Glutamatergic neuron (in vitro differentiated cells): ENCODE results near the gene PRDM16. TPM values are rescaled to one million over a fixed set of nuclear protein-coding genes. Genes with fewer than 3 reads are reported as not detected.

Source experiments
- DNase-seq: peaks from one replicate; pipeline ENCODE4 v3.0.0; 2022
- H3K27ac Mint-ChIP-seq: one replicate; pipeline ENCODE4 v1.8.0; 2020; ENCODE audit warnings: mild to moderate bottlenecking, mixed read lengths, inconsistent platforms; ENCODE audit not compliant: unreplicated experiment
- H3K27me3 Mint-ChIP-seq: one replicate; pipeline ENCODE4 v1.8.0; 2020; ENCODE audit warnings: mild to moderate bottlenecking, moderate library complexity, mixed read lengths, inconsistent platforms; ENCODE audit not compliant: unreplicated experiment
- H3K36me3 Mint-ChIP-seq: one replicate; pipeline ENCODE4 v1.8.0; 2020; ENCODE audit warnings: mild to moderate bottlenecking, mixed read lengths, inconsistent platforms; ENCODE audit not compliant: unreplicated experiment
- H3K4me1 Mint-ChIP-seq: one replicate; pipeline ENCODE4 v1.8.0; 2020; ENCODE audit warnings: mild to moderate bottlenecking, low read depth, mixed read lengths, inconsistent platforms; ENCODE audit not compliant: unreplicated experiment
- H3K4me3 Mint-ChIP-seq: one replicate; pipeline ENCODE4 v1.8.0; 2020; ENCODE audit warnings: mild to moderate bottlenecking, mixed read lengths, inconsistent platforms; ENCODE audit not compliant: unreplicated experiment
- H3K9me3 Mint-ChIP-seq: one replicate; pipeline ENCODE4 v1.8.0; 2020; ENCODE audit warnings: mild to moderate bottlenecking, moderate library complexity, mixed read lengths, inconsistent platforms; ENCODE audit not compliant: unreplicated experiment
- CTCF ChIP-seq: fragments of 200-600 bp; sonication (generic); IDR thresholded peaks from one replicate; pipeline ENCODE4 v1.5.0; 2021; ENCODE audit not compliant: partially characterized antibody, unreplicated experiment
- total RNA-seq: library from RNA; stranded (reverse); fragmentation: NEBNext Ultra II Directional; extraction: Animal tissue kit (Norgen Biotek cat#: 25700); gene quantifications from one replicate; pipeline ENCODE4 v1.2.1, GENCODE V29; 2021; ENCODE audit not compliant: unreplicated experiment

The PRDM16 gene
- total RNA-seq, 1 donor from 2014 or later = 0.07 TPM

GRCh38 chr1:3404301-3404700 lies 335.3 kb downstream of the PRDM16 start:
- H3K4me1 Mint-ChIP-seq = peaks cover 4% of the 10 kb centered on the region
- no peak overlapping the region for H3K27ac Mint-ChIP-seq
- H3K27me3 Mint-ChIP-seq = peaks cover 6% of the 10 kb centered on the region
- no peak for DNase-seq
- TF ChIP-seq CTCF = no peak
- H3K9me3 Mint-ChIP-seq = peaks cover 4% of the 10 kb centered on the region
- H3K36me3 Mint-ChIP-seq = no peaks in the 10 kb centered on the region
- no peak overlapping the region for H3K4me3 Mint-ChIP-seq

- DNase-seq = no peak
- no peak for TF ChIP-seq CTCF
- H3K27ac Mint-ChIP-seq = no peak overlapping the region
- H3K36me3 Mint-ChIP-seq = no peaks in the 10 kb centered on the region
- peaks cover 4% of the 10 kb centered on the region for H3K27me3 Mint-ChIP-seq
- peaks cover 4% of the 10 kb centered on the region for H3K4me1 Mint-ChIP-seq
- peaks cover 4% of the 10 kb centered on the region for H3K9me3 Mint-ChIP-seq
- no peak overlapping the region for H3K4me3 Mint-ChIP-seq
Observed at GRCh38 chr1:3404801-3405200, 335.8 kb downstream of the PRDM16 start.

GRCh38 chr1:3405491-3405890 lies 336.5 kb downstream of the PRDM16 start:
- Mint-ChIP-seq H3K4me1 (peaks cover 4% of the 10 kb centered on the region), H3K9me3 (peaks cover 4% of the 10 kb centered on the region), H3K27ac (no peak overlapping the region), H3K27me3 (peaks cover 4% of the 10 kb centered on the region), H3K36me3 (no peaks in the 10 kb centered on the region), H3K4me3 (no peak overlapping the region)
- DNase-seq = no peak
- TF ChIP-seq CTCF = no peak

- Mint-ChIP-seq H3K27ac (no peak overlapping the region), H3K36me3 (no peaks in the 10 kb centered on the region), H3K4me3 (no peak overlapping the region), H3K27me3 (peaks cover 3% of the 10 kb centered on the region), H3K9me3 (peaks cover 3% of the 10 kb centered on the region), H3K4me1 (peaks cover 9% of the 10 kb centered on the region)
- no peak for DNase-seq
- TF ChIP-seq CTCF = no peak
Observed at GRCh38 chr1:3405974-3406867, 337.2 kb downstream of the PRDM16 start.

- no peak overlapping the region for H3K4me3 Mint-ChIP-seq
- no peaks in the 10 kb centered on the region for H3K36me3 Mint-ChIP-seq
- H3K27ac Mint-ChIP-seq = no peak overlapping the region
- no peaks in the 10 kb centered on the region for H3K27me3 Mint-ChIP-seq
- DNase-seq = no peak
- TF ChIP-seq CTCF = no peak
- H3K9me3 Mint-ChIP-seq = no peaks in the 10 kb centered on the region
- H3K4me1 Mint-ChIP-seq = peaks cover 9% of the 10 kb centered on the region
Observed at GRCh38 chr1:3407021-3407420, 338.0 kb downstream of the PRDM16 start.
